PC-3 (cell line): ENCODE results near the gene CABCOCO1.

Experiments used
- CTCF ChIP-seq: fragments of 300-600 bp; sonication (generic); conservative IDR thresholded peaks from 2 replicates; pipeline ENCODE4 v1.5.1; 2017; ENCODE audit warnings: antibody characterized with exemption, low read depth, mild to moderate bottlenecking, low read length
- EZH2phosphoT487 ChIP-seq: fragments of 300-600 bp; sonication (generic); IDR thresholded peaks from 2 replicates; pipeline ENCODE4 v1.6.1; 2018; ENCODE audit warnings: mild to moderate bottlenecking, antibody characterized with exemption, low read length, borderline replicate concordance

GRCh38 chr10:61616611-61617010 is 46.1 kb upstream of the CABCOCO1 start:
- TF ChIP-seq EZH2phosphoT487 (no peak), CTCF (no peak)
